Measurements from ENCODE around the gene PAX4. TPM values are rescaled to one million over a fixed set of nuclear protein-coding genes. Genes with fewer than 3 reads are reported as not detected.

Gene PAX4
- total RNA-seq, 2 donors from 2014 or later: not detected

DNA sequence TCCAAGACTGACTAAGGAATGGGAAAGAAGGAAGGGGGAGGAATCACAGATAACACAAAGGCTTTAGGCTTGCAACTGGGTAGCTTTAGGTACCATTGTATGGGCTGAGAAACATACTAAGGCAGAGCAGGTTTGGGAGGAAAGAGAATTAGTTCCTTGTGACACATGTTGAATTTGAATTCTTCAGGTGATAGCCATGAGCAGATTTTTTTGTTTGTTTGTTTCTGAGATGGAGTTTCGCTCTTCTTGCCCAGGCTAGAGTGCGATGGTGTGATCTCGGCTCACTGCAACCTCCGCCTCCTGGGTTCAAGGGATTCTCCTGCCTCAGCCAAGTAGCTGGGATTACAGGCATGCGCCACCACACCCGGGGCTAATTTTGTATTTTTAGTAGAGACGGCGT, 29.7 kb upstream of the PAX4 start:
- TF ChIP-seq, protein P1, sequence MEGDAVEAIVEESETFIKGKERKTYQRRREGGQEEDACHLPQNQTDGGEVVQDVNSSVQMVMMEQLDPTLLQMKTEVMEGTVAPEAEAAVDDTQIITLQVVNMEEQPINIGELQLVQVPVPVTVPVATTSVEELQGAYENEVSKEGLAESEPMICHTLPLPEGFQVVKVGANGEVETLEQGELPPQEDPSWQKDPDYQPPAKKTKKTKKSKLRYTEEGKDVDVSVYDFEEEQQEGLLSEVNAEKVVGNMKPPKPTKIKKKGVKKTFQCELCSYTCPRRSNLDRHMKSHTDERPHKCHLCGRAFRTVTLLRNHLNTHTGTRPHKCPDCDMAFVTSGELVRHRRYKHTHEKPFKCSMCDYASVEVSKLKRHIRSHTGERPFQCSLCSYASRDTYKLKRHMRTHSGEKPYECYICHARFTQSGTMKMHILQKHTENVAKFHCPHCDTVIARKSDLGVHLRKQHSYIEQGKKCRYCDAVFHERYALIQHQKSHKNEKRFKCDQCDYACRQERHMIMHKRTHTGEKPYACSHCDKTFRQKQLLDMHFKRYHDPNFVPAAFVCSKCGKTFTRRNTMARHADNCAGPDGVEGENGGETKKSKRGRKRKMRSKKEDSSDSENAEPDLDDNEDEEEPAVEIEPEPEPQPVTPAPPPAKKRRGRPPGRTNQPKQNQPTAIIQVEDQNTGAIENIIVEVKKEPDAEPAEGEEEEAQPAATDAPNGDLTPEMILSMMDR (IDR thresholded peaks at IDR 0.05): no peak
- no peaks in the 10 kb centered on the region for H3K27me3 ChIP-seq (replicated peaks; ENCODE audit: insufficient read depth)
- DNase-seq (ENCODE audit: low spot score) (no peak), ATAC-seq (ENCODE audit: insufficient number of reproducible peaks, low FRiP score, low read depth) (no peak)
- peaks cover 0 to 3% of the 10 kb centered on the region in 2 donors for H3K4me1 ChIP-seq (ENCODE audit: control insufficient read depth in 1 of 2, low read depth in 2 of 2)
- no peaks in the 10 kb centered on the region for H3K9me3 ChIP-seq
- no peak overlapping the region for H3K4me3 ChIP-seq
- H3K27ac ChIP-seq: no peak overlapping the region
- no peaks in the 10 kb centered on the region for H3K36me3 ChIP-seq

DNA sequence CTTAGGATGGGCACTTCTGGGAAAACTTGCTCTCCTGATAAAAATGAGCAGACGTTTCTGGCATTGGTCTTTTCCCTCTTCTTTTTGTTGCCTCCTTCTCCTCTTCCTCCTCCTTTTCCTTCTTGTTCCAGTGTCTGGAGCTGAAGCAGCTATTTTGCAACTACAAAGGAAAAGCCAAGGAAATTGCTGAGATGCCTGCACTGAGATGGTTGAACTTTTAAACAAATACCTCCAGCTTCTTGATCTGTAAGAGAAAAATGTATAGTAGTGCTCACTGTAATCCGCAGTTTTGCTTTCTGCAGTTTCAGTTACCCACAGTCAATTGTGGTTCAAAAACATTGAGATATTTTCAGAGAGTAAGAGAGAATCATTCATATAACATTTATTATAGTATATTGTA, 26.5 kb upstream of the PAX4 start:
- H3K9me3 ChIP-seq: no peaks in the 10 kb centered on the region
- ATAC-seq (ENCODE audit: insufficient number of reproducible peaks, low FRiP score, low read depth) (no peak), DNase-seq (ENCODE audit: low spot score) (no peak)

DNA sequence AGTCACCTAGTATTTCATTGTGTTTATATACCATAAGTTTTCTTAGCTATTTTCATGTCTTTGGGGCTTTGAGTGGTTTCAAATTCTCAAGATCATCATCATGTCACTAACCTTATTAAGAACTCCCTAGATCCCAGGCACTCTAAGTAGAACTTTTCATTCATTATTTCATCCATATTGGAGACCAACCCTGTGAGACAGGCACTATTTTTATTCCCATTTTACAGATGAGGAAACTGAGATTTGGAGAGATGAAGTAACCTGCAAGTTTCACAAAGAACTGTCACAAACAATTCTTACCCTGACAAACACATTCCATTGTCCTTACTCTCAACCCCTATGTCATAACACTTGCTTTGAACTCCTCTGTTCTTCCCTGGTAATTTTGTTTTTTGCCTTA, 20.3 kb upstream of the PAX4 start:
- Histone ChIP-seq H3K27ac (no peak overlapping the region), H3K9me3 (no peaks in the 10 kb centered on the region), H3K36me3 (no peaks in the 10 kb centered on the region), H3K4me1 (ENCODE audit: control insufficient read depth in 1 of 2, low read depth in 2 of 2) (peaks cover 5 to 9% of the 10 kb centered on the region in 2 donors), H3K27me3 (replicated peaks; ENCODE audit: insufficient read depth) (no peaks in the 10 kb centered on the region), H3K4me3 (no peak overlapping the region)
- no peak for DNase-seq (ENCODE audit: low spot score)
- no peak for ATAC-seq (ENCODE audit: insufficient number of reproducible peaks, low FRiP score, low read depth)
- TF ChIP-seq, protein P1 (IDR thresholded peaks at IDR 0.05): no peak

More for the DNA sequence above, 26.5 kb upstream of the PAX4 start:
- TF ChIP-seq, protein P1 (IDR thresholded peaks at IDR 0.05): no peak
- H3K27me3 ChIP-seq (replicated peaks; ENCODE audit: insufficient read depth): no peaks in the 10 kb centered on the region
- H3K4me1 ChIP-seq (ENCODE audit: control insufficient read depth in 1 of 2, low read depth in 2 of 2): no peaks in the 10 kb centered on the region
- H3K36me3 ChIP-seq: no peaks in the 10 kb centered on the region
- no peak overlapping the region for H3K27ac ChIP-seq
- H3K4me3 ChIP-seq: no peak overlapping the region

DNA sequence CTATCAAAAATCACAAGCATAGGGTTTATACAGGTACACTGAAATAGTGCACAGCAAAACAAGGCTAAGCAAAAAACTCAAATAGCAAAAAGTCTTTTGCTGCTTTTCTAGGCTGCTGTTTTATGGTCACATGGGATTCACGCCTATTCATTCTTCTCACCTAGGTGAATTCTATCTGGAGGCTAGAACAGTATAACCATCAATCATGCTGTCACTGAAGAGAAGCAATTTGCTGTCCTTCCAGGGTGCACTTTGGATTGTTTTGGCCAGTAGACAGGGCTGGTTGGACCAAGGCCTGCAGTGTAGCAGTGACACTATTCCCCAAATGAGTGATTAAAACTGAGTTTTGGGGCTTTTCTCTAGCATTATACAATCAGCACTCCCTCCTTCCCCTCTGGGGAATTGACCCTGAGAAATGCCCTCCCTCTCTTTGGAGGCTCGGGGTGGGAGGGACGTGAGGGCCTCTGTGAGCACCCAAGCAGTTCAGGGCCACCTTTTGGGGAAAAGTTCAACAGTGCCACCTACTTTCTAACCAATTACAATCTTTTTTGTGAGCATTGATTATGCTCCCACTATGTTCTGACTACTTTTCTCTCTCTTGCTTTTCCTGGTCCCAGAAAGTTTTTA, 17.8 kb upstream of the PAX4 start:
- Histone ChIP-seq H3K27me3 (replicated peaks; ENCODE audit: insufficient read depth) (no peaks in the 10 kb centered on the region), H3K36me3 (no peaks in the 10 kb centered on the region), H3K9me3 (no peaks in the 10 kb centered on the region), H3K4me3 (no peak overlapping the region), H3K4me1 (ENCODE audit: control insufficient read depth in 1 of 2, low read depth in 2 of 2) (peaks cover 11 to 24% of the 10 kb centered on the region in 2 donors), H3K27ac (no peak overlapping the region)
- ATAC-seq (ENCODE audit: insufficient number of reproducible peaks, low FRiP score, low read depth): no peak
- TF ChIP-seq, protein P1 (IDR thresholded peaks at IDR 0.05): no peak
- no peak for DNase-seq (ENCODE audit: low spot score)

DNA sequence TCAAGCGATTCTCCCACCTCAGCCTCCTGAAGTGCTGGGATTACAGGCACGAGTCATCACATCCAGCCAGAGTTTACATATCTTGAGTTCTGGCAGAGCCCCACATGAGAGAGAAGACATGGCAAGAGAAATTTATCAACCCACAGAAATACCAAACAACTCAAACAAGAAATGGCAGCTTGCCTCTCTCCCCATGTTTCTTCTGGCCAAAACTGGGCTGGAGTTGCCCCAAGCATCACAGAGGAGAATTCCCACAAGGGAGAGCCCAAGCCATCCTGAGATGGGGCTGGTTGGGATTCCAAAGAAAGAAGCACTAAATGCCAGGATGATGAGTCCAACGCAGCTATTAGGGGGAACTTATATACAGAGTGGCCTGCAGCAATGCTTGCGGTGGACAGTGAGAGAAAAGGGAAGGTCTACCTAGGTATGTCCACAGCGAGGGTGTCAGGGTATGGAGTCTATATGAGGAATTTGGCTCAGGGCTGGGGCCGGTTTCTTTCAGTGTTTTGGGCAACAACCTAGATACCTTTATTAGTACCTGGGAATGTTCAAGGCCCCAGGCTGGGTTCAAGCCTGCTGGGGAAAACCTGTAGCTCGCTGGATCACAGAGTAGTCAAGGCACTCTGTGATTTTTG, 14.5 kb upstream of the PAX4 start:
- no peak for DNase-seq (ENCODE audit: low spot score)
- no peak overlapping the region for H3K4me3 ChIP-seq
- no peaks in the 10 kb centered on the region for H3K9me3 ChIP-seq
- TF ChIP-seq, protein P1 (IDR thresholded peaks at IDR 0.05): no peak
- H3K36me3 ChIP-seq: no peaks in the 10 kb centered on the region
- peaks cover 11 to 24% of the 10 kb centered on the region in 2 donors for H3K4me1 ChIP-seq (ENCODE audit: control insufficient read depth in 1 of 2, low read depth in 2 of 2)
- no peak for ATAC-seq (ENCODE audit: insufficient number of reproducible peaks, low FRiP score, low read depth)
- no peak overlapping the region for H3K27ac ChIP-seq
- no peaks in the 10 kb centered on the region for H3K27me3 ChIP-seq (replicated peaks; ENCODE audit: insufficient read depth)
